ENCODE results near the gene DGCR2.

GRCh38 chr22:19118329-19118880 is 3.8 kb downstream of the DGCR2 start:
- TF ChIP-seq POLR2A (IDR thresholded peaks at IDR 0.05): no peak
- TF ChIP-seq POLR2AphosphoS5 (IDR thresholded peaks at IDR 0.05): no peak
- no peak for TF ChIP-seq CTCF (IDR thresholded peaks at IDR 0.05)
